Ovary (tissue), 9 donors: ENCODE data around the gene VCAN. TPM values are rescaled to one million over a fixed set of nuclear protein-coding genes. Genes with fewer than 3 reads are reported as not detected.

ENCODE experiments used
- DNase-seq, 5 donors: peaks; one replicate each; pipeline ENCODE4 v3.0.0-alpha.2; 2019 to 2020
- H3K27ac ChIP-seq, 2 donors: fragments of 200-600 bp; one replicate each; pipeline versions ENCODE4 v1.5.1 to v1.8.0; 2019 to 2022
- H3K27me3 ChIP-seq: fragments of 200-600 bp; one replicate; pipeline ENCODE4 v1.8.0; 2022
- H3K36me3 ChIP-seq: fragments of 200-600 bp; sonication (generic); one replicate; pipeline ENCODE4 v1.5.1; 2019
- H3K4me1 ChIP-seq: one replicate; pipeline ENCODE4 v1.8.1; 2013; ENCODE audit warnings: mild to moderate bottlenecking, moderate library complexity; ENCODE audit not compliant: insufficient read depth
- H3K4me3 ChIP-seq: fragments of 200-600 bp; sonication (generic); one replicate; pipeline ENCODE4 v1.5.1; 2017
- H3K9me3 ChIP-seq, 2 donors: fragments of 200-600 bp in 1 of 2; sonication (generic) in 1 of 2; one replicate each; pipeline versions ENCODE4 v1.5.1 to v1.8.1; 2013 to 2019; ENCODE audit warnings: mild to moderate bottlenecking in 1 of 2, moderate library complexity in 1 of 2
- CTCF ChIP-seq, 3 donors: fragments of 450-650 bp in 2 of 3; fragments of 200-600 bp in 1 of 3; IDR thresholded peaks; one replicate each; pipeline versions ENCODE4 v1.5.1 to v1.8.0; 2016 to 2022; ENCODE audit warnings: antibody characterized with exemption in 3 of 3, mild to moderate bottlenecking in 1 of 3
- EP300 ChIP-seq: sonication (generic); formaldehyde crosslinking; IDR thresholded peaks from one replicate; pipeline ENCODE4 v1.6.1; 2017; ENCODE audit warnings: antibody characterized with exemption
- POLR2A ChIP-seq: fragments of 450-650 bp; IDR thresholded peaks from one replicate; pipeline ENCODE4 v1.6.1; 2017; ENCODE audit warnings: antibody characterized with exemption, mild to moderate bottlenecking, moderate library complexity
- whole genome bisulfite sequencing, 3 donors: extraction: QIAGEN DNeasy Blood & Tissue Kit in 1 of 3; methylation state at CpG; one replicate each; pipeline versions ENCODE4 v1.1.5 to v1.1.7; 2013 to 2017; 5-methylcytosine and 5-hydroxymethylcytosine counted together
- intact Hi-C, 4 donors: fragments of 100-400 bp; cut with DNase I; formaldehyde crosslinking; loops; one replicate each; pipeline versions ENCODE4 v1.11.0 to v1.15.1; 2022 to 2023
- polyA plus RNA-seq, 2 donors: library from polyadenylated mRNA; stranded (reverse); fragments of 200-250 nt in 1 of 2; fragments of 350-450 nt in 1 of 2; fragmentation: Illumina TruSeq in 1 of 2; extraction: RNeasy Lipid Tissue Mini Kit (QIAGEN cat#74804) in 1 of 2; gene quantifications; one replicate each; pipeline ENCODE4 v1.2.3, GENCODE V29; 2013 to 2014
- total RNA-seq, 7 donors: library from RNA; depleted of rRNA in 2 of 7; stranded (reverse); fragments of >200 nt in 2 of 7; fragmentation: NEBNext Ultra II Directional in 3 of 7; extraction: Animal tissue kit (Norgen Biotek cat#: 25700) in 3 of 7; gene quantifications; one replicate each; pipeline versions ENCODE4 v1.1.0 to v1.2.4, GENCODE V29; 2016 to 2023
- donor health status: DM: no; HTN: no; CAD: no; lungs with moderate emphysema.
- donor health status: DM: no; HTN: no; CAD: no.
- donor health status: Bipolar disorder and iron deficiency.
- donor health status: DM: yes; HTN: yes; CAD: no.
- donor health status: DM: no; HTN: no; CAD: no.
- donor health status: DM: yes; HTN: yes; CAD: no.

Gene VCAN
- total and polyA plus RNA-seq, 9 donors, result 2.2 to 21.3 (median 7.3) TPM

- intact Hi-C loops, result no loop called here
These were observed 56.3 kb downstream of the VCAN start for GRCh38 chr5:83527722-83528438.

GRCh38 chr5:83528439-83528769 is 56.9 kb downstream of the VCAN start:
- TF ChIP-seq POLR2A (no peak), CTCF (IDR thresholded peaks at IDR 0.05) (no peak), EP300 (no peak)
- DNase-seq, result no peak
- H3K27ac ChIP-seq, result no peak overlapping the region
- H3K9me3 ChIP-seq, result no peaks in the 10 kb centered on the region
- H3K27me3 ChIP-seq, result no peaks in the 10 kb centered on the region
- intact Hi-C loops, result no loop called here
- no peaks in the 10 kb centered on the region for H3K4me1 ChIP-seq
- no peak overlapping the region for H3K4me3 ChIP-seq
- WGBS, 3 donors, result 80 to 93% (median 87%) methylated on average over 2 of the region's 2 CpGs
- no peaks in the 10 kb centered on the region for H3K36me3 ChIP-seq

More at GRCh38 chr5:83527722-83528438, 56.3 kb downstream of the VCAN start:
- no peak overlapping the region for H3K27ac ChIP-seq
- no peaks in the 10 kb centered on the region for H3K9me3 ChIP-seq
- no peak for DNase-seq
- no peak overlapping the region for H3K4me3 ChIP-seq
- no peaks in the 10 kb centered on the region for H3K27me3 ChIP-seq
- no peaks in the 10 kb centered on the region for H3K4me1 ChIP-seq
- 86 to 90% (median 88%) methylated on average over 4 of the region's 4 CpGs for WGBS, 3 donors
- no peak for TF ChIP-seq EP300
- no peak for TF ChIP-seq POLR2A
- TF ChIP-seq CTCF (IDR thresholded peaks at IDR 0.05), result no peak
- H3K36me3 ChIP-seq, result no peaks in the 10 kb centered on the region

- intact Hi-C loops, result no loop called here
- Histone ChIP-seq H3K4me3 (no peak overlapping the region), H3K9me3 (no peaks in the 10 kb centered on the region), H3K4me1 (no peaks in the 10 kb centered on the region), H3K27me3 (no peaks in the 10 kb centered on the region), H3K36me3 (no peaks in the 10 kb centered on the region), H3K27ac (no peak overlapping the region)
- TF ChIP-seq EP300, result no peak
- TF ChIP-seq CTCF (IDR thresholded peaks at IDR 0.05), result no peak
- no peak for TF ChIP-seq POLR2A
- no peak for DNase-seq
- WGBS, 3 donors, result 70 to 86% (median 78%) methylated on average over 2 of the region's 2 CpGs
These were observed 58.6 kb downstream of the VCAN start for GRCh38 chr5:83530193-83530592.

- TF ChIP-seq POLR2A (no peak), CTCF (IDR thresholded peaks at IDR 0.05) (no peak), EP300 (no peak)
- Histone ChIP-seq H3K27me3 (no peaks in the 10 kb centered on the region), H3K36me3 (no peaks in the 10 kb centered on the region), H3K4me1 (no peaks in the 10 kb centered on the region), H3K27ac (no peak overlapping the region), H3K9me3 (no peaks in the 10 kb centered on the region), H3K4me3 (no peak overlapping the region)
- intact Hi-C loops, result no loop called here
- DNase-seq, result no peak
- 89 to 98% (median 92%) methylated on average over 1 of the region's 1 CpG for WGBS, 3 donors
These were observed 60.1 kb downstream of the VCAN start for GRCh38 chr5:83531661-83532060.
